NCI-H446 (cell line): ENCODE results near the gene SVEP1.
"Not testable (repeated sequence)": the region's sequence is repeated elsewhere in the genome, so short reads cannot be mapped to it uniquely, and the experiment has no call there.

ENCODE experiments used
- DNase-seq, 2 experiments: peaks; one replicate each; lab custom pipeline; 2025; lab: John Stamatoyannopoulos, UW

The SVEP1 gene

DNA sequence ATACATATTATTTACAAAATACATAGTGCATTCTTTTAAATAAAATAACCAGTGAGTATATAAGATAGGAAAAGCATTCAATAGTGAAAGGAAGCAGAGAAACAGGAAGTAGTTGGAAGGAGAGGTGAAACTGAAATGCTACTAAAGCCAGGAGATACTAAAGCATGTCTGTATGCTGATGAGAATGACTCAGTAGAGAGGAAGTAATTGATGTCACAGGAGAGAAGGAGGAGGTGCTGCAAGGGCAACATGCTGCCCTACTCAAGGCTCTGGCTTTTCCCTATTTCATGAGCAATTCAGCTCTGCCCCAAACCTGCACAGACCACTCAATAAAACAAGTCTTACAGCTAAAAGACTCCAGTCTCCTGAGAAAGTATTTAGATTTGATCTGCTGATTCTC, 133.4 kb downstream of the SVEP1 start:
- DNase-seq: no peak

DNA sequence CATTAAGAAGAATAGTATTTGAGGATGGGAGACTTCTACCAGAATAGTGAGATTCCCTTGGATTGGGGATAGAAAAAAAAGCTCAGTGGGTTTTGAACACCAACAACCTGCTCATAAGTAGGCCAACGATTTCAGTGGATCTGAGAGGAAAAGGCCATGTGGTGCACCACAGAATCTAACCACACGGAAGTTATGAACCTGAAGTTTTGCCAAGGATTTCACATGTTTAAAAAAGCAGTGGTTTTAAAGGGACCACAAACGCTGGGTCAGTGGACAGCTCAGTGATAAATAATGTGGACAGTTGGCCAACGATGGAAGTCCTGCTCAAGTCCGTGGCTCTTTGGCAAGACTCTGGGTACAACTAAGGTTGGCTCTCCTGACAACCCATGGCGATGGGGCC, 134.6 kb downstream of the SVEP1 start:
- no peak for DNase-seq

DNA sequence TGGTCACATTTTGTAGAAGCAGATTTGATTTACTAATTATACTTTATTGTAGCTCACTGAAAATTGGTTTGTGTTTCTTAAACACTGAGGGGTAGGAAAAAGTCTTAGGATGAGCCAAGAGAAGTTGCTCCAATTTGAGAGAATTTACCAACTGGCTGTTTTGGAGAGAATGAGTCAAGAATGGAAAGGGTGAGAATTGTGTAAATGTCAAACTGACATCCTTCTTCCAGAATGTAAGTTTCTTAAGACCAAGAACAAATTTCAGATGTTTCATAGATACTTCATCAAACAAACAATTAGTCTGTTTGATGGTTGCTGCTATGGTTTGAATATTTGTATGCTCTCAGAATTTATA, 135.7 kb downstream of the SVEP1 start:
- no peak for DNase-seq

DNA sequence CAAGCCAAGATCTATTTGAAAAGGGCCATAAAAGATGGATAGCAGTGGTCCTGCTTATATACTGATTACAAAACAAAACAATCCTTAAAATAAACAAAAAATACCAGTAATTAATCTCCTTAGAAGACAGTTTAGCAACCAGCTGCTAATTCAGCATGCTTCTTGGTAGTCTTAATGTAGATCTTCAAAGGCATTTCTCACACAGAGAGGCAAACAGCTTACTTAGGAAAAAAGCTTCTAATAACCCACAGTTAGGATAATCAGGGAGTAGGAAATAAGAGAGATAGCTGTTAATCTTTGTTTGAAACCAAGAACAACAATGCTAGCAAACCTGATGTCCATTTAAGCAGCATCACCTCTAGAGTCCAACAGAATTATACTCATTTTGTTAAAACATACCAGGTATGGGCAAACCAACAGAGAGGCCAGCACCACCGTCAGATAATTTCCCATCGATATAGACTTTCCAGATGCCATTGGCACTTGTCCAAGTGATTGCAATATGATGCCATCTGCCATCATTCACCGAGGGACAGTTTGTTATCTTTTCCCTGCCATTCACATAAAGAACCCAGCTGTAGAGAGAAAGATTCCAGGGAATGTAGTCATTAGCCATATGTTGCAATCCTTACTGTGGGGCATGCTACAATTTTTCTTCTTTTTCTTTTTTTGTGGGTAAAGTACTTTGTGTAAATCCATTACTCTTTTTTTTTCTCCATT, 136.2 kb downstream of the SVEP1 start:
- DNase-seq: peak; percentile 13 to 81

DNA sequence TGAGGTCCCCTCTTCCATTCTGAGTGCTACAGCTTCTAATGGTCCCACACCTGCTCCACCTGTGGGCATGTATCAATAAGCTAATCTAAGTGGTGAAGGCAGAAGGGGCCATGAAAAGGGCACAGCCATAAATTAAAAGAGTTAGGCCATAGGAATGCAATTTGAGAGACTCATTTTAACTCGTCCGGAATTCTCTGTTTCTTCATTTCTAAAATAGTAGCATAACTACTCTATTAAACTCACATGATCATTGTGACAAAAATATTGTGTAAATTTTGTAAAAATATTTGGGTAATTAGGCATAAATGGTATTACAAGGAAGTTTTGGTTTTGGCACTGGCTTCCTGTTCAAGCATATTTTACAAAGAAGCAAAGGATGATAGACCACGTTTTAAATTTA, 138.7 kb downstream of the SVEP1 start:
- DNase-seq: no peak

DNA sequence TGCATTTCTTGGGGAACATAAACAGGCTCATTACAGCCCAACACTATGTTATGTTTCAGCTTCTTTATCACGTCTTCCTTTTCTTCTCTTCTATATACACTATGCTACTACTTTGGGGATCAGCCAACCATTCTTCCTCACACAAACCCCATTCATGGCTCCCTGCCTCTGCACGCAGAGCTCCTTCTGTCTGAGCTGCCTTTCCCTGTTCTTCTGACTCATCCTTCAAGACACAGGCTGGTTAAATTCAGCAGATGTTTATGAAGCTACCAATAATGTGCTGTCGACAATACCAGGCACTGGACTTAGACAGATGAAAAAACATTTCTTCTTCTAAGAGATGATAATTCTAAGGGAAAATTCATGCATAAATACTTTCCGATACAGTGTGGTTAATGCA, 139.4 kb downstream of the SVEP1 start:
- peak in 1 of 2 experiments; percentile 19 for DNase-seq

DNA sequence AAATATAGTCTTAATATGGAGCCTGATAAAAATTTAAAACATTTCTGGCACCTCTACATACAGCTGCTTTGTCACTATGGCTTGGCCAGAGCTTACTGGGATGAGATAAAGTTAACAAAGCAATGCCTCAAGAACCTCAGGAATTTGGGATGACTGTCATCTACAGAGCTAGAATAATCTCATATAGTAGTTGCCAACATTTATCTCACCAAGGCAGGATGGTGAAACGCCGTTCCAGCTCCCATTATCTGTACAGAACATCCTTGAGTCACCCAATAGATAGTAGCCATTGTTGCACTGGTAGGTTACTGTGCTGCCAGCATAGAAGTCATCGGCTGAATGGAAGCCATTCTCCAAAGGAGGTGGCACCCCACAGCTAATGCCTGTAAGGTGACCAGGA, 147.3 kb downstream of the SVEP1 start:
- DNase-seq: no peak

DNA sequence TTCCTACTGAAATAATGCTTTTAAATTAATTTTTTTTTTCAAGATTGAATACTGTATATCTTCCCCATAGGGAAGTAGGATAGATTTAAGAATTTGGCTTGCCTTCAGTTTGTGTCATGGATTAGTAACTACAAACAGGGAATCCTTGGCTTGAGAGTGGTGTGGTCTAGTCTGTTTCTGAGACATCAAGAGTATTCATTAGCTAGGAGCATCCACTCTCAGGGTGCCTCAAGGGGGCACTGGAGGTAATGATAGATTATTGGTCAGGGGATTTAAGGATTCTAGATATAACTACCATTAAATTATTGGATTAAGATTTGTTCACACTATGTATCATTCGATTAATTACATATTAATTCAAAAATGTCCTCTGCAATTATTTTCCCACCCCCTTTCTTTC, 150.1 kb downstream of the SVEP1 start:
- no peak for DNase-seq

DNA sequence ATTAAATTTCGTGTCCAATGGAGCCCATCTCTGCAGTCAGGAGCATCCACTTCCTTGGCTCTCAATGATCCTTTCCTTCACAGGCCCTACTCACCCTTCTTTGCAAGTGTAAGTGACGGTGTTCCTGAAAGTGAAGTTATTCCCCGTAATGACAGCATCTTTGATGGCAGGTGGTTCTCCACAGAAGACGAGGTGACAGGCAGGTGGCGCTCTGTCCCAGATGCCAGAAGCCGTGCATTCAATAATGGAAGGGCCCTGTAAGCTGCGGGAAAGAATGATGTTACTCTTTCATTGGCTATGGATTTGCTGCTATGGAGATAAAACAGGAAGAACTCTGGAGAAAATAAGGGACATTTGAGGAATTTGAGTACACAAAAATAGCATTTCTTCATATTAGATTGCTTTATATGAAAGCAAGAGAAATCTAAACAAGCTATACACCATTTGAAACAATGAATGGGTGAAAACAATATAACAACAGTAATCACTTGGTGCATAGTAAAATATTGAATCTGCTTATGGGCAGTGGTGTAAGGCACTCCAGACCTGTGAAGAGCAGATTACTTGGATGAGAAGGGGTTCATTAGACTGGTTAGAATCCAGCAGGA, 151.9 kb downstream of the SVEP1 start:
- DNase-seq: peak; percentile 42 to 56

DNA sequence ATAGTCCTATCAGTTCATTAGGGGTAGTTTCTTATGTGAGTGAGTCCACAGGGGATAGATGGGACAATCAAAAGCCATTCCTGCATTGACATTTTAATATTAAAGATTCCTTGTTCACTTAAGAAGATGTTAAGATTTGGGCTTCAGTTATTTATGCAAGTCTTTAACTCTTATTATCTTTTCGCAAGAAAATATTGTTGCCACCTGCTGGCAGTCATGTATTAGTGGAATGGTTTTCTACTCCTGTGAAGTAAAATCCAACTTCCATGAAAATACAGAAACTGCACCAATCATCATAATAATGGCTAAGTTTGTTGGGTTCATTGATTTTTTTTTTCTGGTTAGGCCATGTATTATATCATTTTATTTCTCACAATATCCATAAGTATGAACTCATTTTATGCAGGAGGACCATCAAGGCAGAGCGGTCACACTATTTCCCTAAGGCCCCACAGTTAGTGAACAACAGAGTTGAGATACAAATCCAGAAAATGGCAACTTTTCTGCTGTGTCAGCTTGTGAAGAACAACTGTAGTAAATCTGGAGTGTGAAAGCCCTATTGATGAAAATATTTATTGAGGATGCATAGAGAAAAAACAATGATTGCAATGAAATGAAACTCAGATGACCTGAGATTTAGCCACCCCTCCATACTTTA, 153.4 kb downstream of the SVEP1 start:
- peak in 1 of 2 experiments; percentile 14 for DNase-seq

DNA sequence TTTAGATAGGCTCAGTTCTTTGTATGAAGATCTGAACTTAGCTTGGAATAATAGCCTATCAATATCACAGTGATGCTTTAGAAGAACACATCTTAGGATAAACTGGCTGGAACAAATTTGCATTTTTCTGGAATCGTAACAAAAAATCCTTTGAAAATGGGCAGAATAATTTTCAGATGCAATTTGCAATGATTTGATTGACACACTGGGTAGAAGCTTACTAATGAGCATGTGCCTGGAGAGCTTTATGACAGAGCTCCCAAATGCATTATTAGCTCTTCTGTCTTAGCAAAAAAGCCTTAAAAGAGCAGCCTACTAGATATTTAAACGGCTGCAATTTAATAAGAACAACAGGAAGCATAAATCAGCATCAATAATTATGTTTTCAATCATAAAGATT, 165.1 kb downstream of the SVEP1 start:
- no peak for DNase-seq

DNA sequence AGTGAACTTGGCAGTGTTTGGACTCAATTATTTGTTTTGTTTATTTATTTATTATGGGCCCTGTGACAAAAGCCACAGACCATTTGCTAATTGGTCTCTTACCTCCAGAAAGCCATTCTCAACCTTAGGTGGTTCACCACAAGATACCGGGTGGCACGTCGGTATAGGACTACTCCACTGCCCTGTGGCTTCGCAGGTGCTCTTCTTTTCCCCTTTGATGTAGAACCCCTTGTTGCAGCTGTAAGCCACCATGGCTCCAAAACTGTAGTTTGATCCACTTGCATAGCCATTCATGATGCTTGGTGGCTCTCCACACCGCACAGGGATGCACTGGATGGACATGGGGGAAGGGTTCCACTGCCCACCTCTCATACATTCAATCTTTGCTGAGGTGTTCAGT, 168.6 kb downstream of the SVEP1 start:
- DNase-seq: no peak

DNA sequence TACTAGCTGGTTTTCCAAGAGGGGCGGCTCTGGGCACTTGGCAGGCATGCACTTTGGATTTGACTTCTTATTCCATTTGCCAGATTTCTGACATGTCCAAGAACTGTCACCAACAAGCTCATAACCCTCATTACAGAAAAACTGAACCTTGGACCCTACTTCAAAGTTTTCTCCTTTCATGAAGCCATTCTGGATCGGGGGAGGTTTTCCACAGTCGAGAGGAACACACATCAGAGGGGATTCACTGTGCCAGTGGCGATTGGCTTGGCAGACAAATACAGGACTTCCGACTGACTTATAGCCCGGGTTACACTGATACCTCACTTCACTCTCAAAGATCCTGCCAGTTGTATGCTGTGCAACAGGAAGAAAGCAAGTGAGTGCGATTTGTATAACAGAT, 170.9 kb downstream of the SVEP1 start:
- DNase-seq: no peak

DNA sequence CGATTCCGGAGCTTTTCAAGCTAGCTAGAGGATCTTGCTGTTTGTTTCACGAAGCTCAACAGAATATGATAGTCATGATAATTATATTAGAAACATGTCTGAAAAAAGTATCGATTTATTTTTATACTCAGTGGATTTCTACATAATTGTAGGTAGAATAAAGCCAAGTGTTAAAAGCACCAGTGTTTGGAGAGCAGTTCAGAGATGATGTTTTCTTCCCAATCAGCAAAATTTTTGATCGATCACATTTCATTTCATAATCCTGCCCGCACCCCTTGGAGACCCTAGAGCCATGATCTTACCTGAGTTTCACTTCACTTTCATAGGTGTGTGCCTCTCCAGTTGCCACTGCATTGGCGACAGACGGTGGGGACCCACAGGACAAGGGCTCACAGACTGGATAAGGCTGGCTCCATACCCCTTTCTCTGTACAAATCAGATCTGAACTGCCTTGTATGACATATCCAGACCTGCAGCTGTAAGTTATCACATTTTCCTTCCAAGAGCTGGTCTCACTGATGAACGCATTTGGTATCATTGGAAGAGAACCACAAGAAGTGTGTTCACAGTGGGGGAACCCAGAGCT, 173.6 kb downstream of the SVEP1 start:
- DNase-seq: no peak

DNA sequence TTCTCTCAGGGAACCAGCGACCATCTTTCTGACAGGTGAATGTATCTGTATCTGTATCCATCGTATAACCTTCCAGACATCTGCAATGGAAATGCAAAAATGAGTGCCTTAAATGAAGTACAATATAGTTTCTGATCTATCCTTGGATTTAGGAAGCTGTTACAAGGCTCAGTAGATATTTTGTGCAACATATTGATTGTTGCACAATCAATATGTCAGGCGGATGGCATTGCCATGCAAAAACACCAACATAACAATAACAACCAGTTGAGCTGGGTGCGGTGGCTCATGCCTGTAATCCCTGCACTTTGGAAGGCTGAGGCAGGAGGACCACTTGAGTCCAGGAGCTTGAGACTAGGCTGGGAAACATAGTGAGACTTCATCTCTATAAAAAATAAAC, 175.1 kb downstream of the SVEP1 start:
- DNase-seq: no peak

DNA sequence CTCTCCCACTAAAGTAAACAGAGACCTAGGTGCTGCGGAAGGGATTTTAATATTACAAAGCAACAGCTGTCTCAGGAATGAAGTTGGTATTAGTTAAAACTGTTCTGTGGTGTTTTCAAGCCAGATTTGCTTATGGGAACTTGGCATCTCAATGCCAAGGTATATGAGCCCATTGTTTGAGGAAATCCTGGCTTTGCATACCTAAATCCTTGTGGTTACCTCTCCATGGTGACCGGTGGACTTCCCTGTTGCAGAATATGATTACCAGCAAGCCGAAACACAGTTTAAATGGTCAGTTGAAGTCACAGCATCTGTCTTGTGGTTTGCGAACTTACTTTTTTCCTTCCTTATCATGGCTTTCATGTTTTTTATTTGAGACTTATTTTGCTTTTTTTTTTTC, 179.6 kb downstream of the SVEP1 start:
- DNase-seq: no peak

DNA sequence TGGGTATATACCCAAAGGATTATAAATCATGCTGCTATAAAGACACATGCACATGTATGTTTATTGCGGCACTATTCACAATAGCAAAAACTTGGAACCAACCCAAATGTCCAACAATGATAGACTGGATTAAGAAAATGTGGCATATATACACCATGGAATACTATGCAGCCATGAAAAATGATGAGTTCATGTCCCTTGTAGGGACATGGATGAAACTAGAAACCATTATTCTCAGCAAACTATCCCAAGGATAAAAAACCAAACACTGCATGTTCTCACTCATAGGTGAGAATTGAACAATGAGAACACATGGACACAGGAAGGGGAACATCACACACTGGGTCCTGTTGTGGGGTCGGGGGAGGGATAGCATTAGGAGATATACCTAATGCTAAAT, 180.5 kb downstream of the SVEP1 start:
- not testable (repeated sequence) for DNase-seq

DNA sequence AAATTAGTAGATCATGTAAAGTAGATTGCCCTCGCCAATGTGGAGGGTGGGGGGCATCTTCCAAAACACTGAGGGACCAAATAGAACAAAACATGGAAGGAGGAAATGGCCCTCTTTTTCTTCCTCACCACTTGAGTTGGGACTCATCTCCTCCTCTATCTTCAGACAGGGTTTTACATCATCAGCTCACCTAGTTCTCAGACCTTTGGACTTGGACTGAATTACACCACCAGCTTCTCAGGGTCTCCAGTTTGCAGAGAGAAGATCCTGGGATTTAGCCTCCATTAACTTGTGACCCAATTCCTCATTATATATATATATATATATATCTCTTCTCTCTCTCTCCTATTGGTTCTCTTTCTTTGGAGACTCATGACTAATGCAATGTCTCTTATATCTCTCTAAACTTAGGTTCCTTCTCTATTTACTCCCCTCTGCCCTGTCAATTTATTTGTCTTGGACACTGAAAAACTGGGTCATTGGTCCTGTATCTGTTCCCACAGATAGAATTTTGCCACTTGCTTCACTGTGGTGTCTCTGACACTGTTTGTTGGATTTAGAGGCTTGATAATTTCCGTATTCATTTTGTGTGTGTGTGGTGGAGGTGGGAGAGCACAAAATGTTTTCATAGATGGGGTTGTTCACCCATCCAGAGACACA, 187.6 kb downstream of the SVEP1 start:
- DNase-seq: no peak

DNA sequence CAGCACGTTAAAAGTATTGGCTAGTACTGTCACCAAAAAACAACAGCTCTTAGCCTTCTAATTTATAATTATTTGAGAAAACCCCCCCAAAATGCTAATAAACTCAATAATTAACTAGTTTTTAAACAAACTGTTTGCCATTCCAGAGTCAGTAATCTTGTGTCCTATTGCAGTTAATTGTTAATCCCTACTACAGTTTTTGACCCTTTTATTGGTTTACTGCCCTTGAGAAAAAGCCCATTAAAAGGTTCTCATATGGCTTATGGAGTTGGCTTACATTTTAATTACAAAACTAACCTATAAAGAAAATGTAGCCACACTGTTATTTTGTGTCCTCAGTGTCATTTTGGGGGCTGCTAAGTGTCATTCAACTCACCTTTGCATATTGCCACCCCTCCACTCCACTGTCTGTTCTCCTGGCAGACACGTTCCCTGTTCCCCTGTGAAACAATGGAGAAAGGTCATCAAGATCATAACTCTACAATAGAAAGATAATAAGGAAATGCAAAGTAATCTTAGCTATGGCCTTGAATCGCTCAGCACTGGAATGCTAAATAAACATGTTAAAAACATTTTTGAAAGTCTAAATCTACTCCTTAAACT, 190.3 kb downstream of the SVEP1 start:
- DNase-seq: no peak

DNA sequence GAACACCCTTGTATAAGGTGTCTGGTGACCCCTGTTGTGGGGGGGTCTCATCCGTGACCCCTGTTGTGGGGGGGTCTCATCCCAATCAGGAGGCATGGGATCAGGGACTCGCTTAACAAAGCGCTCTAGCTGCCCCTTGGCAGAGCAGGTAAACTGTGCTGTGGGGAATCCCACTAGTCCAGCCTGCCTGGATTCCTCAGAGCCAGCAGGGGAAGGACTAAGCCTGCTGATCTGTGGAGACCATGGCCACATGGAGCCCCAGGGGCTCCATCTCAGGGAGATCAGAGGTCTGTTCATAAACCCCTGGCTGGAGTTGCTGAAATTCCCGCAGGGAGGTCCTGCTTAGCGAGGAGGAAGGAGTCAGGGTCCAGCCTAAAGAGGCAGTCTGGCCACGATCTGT, 196.1 kb downstream of the SVEP1 start:
- no peak for DNase-seq

DNA sequence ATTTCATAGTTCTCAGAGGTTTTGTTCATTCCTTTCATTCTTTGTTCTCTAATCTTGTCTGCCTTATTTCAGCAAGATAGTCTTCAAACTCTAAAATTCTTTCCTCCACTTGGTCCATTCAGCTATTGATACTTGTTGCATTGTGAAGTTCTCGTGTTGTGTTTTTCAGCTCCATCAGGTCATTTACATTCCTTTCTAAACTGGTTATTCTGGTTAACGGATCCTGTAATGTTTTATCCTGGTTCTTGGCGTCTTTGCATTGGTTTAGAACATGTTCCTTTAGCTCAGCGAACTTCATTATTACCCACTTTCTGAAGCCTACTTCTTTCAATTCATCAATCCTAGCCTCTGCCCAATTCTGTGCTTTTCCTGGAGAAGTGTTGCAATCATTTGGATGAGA, 196.8 kb downstream of the SVEP1 start:
- DNase-seq: no peak

DNA sequence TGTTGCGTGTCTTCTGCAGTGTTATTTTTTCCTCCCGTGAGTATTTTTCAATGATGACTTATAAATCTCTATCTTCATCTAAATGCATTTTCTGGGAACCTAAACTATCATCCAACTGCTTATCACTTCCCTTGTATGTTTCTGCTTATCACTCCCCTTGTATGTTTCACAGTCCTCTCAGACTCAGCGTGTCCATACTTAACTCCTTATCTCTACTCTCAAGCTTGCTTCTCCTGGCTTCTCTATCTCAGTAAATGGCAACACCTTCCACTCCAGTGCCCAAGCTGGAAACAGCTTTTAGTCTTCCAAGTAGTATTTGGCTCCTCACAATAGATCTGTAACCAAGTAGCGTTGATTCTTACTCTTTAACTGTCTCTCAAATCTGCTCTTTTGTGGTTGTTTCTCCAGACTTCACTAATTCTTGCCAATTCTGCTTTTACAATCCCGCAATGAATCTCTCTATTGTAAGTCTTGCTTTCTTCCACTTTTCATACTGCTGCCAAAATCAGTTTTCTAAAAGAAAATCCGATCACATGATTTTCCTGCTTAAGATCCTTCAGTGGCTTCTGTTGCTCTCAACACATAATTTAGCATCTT, 208.0 kb downstream of the SVEP1 start:
- DNase-seq: no peak
